T-helper 2 cell treated with Interferon-gamma antibody and Interleukin-4, amounts not matched to agents 100 ng/mL and 5 ng/mL, for 36 hours (primary cell): ENCODE measurements around the gene SLC43A2. TPM values are rescaled to one million over a fixed set of nuclear protein-coding genes. Genes with fewer than 3 reads are reported as not detected.

Source experiments
- intact Hi-C: fragments of 100-400 bp; cut with micrococcal nuclease; formaldehyde crosslinking; loops from one replicate; pipeline ENCODE4 v1.15.1; 2023
- total RNA-seq: library from RNA; stranded (reverse); gene quantifications from 2 replicates; pipeline ENCODE4 v1.2.3, GENCODE V29; 2022

Gene SLC43A2
- total RNA-seq, 1 donor from 2014 or later: 0.41 TPM

DNA sequence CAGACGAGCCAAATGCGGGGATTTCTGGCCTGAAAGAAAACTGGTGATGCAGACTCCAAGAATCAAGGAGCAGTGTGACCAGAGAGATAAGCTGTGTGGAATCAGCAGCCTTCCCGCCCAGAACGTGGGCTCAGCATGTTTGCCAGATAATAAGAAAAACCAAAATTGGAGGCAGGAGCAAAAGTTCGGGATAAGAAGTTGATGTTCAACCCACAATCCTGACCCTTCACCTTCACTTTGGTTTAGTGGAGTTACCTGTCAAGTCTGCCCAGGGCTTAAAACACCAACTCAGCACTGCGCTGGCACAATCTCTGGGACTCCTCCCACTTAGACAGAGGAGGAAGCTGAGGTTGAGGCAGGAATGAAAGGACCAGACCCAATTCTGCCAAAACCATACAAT is 3.1 kb downstream of the SLC43A2 start:
- intact Hi-C loops: loop anchor here (10.0 kb wide), 1 partner anchor 351 kb away; the partner anchor contains the start of genes BHLHA9 and TRARG1

- intact Hi-C loops: loop anchor here (10.0 kb wide), 1 partner anchor 350 kb away; the partner anchor contains the start of genes BHLHA9 and TRARG1
Measured at GRCh38 chr17:1625053-1625452, 3.6 kb downstream of the SLC43A2 start.

GRCh38 chr17:1624650-1625049 is 4.0 kb downstream of the SLC43A2 start:
- intact Hi-C loops: loop anchor here (10.0 kb wide), 1 partner anchor 350 kb away; the partner anchor contains the start of genes BHLHA9 and TRARG1

GRCh38 chr17:1623057-1623630 is 5.5 kb downstream of the SLC43A2 start:
- intact Hi-C loops: loop anchor here (10.0 kb wide), 1 partner anchor 348 kb away; the partner anchor contains the start of genes BHLHA9 and TRARG1

- intact Hi-C loops: loop anchor here (10.0 kb wide), 1 partner anchor 347 kb away; the partner anchor contains the start of genes BHLHA9 and TRARG1
Measured at GRCh38 chr17:1621273-1621954, 7.2 kb downstream of the SLC43A2 start.

GRCh38 chr17:1620486-1620885 is 8.1 kb downstream of the SLC43A2 start:
- intact Hi-C loops: loop anchor here (10.0 kb wide), 1 partner anchor 346 kb away; the partner anchor contains the start of genes BHLHA9 and TRARG1

DNA sequence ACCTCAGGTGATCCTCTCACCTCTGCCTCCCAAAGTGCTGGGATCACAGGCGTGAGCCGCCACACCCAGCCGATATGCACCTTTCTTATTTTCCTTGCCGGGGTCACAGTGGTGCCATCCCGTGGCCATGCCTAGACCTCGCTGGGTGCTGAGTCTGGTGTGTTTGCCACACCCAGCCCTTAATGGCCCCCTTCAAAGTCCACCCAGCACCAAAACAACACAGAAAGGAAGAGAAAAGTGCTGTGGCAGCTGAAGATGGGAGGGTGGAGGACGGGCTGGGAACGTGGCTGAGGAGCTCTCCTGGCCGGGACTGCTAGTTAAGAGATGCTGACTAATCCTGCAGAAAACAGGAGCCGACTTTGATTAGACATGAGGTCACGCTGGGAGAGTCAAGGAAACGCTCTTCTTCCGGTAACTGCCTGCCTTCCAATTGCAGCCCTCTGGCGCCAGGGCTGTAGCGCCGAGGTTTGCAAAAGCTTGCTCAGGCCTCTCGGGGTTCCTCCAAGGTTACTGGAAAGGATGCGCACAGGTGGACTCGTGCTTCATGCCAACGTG is 10.9 kb downstream of the SLC43A2 start:
- intact Hi-C loops: no loop called here

DNA sequence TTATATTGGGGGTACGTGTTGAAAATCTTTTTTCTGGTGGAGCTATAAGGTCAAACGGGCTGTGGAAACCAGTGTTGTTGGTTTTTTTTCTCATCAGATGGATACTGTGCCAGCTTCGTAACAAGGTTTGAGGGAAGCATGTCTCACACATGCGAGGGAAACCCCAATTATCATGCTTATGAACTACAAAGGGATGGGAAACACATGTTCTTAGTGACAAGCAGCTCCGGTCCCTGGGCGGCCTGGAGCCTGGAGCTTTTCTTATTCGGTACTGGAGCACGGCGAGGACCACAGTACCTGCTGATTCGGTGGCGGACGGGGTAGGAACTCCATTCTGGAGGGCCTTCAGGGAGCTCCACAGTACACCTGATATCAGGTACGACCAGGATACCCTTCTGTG is 12.5 kb downstream of the SLC43A2 start:
- intact Hi-C loops: no loop called here

DNA sequence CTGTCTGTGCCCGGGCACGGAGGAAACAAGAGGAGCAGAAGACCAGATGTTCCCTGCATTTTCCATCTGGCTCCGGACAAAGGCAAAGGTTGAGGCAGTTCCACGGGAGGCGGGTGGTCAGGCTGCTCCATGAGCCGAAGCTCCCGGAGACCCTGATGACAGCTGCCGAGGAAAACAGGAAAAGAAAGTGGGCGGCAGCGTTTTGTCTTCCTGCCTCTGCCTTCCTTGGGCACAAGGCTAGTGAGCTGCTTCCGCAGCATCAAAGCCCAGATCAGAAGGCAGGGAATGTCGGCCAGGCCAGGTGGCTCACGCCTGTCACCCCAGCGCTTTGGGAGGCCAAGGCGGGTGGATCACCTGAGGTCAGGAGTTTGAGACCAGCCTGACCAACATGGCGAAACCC is 16.2 kb downstream of the SLC43A2 start:
- intact Hi-C loops: no loop called here

GRCh38 chr17:1611715-1612114 is 16.9 kb downstream of the SLC43A2 start:
- intact Hi-C loops: no loop called here

DNA sequence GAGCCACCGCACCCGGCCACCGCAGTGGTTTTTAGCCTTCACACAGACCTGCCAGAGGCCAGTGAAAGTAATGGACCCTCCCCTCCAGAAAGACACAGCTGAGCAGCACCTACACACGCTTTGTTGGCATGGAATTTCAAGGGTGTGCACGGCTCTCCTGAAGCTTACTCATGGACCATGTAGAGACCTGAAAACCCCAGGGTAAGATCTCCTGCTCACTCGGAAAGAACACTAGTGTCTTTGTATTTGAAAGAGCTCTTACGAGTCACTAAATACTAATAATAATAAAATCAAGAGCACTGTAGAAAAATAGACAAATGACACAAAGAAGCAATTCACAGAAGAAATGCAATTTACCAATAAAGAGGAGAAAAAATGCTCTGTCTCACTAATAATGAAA is 20.0 kb downstream of the SLC43A2 start:
- intact Hi-C loops: no loop called here

GRCh38 chr17:1607971-1608320 is 20.7 kb downstream of the SLC43A2 start:
- intact Hi-C loops: no loop called here

DNA sequence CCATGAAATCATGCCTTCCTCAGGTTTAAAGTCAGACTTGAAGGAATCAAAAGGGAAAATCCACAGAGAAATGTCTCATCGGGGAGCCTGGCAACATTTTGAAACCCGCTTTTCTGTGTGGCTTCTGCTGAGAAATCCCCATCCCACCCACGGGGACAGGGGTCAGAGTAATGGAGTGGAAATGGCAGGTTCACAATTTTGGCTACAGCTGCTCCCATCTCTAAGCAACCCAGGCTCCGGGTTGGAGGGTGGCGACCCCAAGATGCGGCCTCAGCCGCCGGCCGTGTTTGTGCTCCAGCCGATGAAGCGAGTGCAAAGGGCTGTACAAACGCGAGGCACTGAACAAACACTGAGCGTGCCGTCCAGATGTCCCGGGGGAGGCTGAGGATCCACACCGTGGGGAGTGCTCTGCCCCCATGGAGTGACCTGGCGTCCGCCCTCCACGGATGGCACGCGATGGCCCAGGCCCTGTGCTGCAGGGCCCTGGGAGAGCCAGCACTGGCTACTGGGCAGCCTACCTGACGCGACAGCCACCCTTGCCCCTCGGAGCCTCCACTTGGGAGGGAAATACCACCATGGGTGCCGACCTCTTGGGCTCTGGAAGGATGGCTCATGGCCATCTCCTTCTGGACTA is 22.2 kb downstream of the SLC43A2 start:
- intact Hi-C loops: no loop called here

DNA sequence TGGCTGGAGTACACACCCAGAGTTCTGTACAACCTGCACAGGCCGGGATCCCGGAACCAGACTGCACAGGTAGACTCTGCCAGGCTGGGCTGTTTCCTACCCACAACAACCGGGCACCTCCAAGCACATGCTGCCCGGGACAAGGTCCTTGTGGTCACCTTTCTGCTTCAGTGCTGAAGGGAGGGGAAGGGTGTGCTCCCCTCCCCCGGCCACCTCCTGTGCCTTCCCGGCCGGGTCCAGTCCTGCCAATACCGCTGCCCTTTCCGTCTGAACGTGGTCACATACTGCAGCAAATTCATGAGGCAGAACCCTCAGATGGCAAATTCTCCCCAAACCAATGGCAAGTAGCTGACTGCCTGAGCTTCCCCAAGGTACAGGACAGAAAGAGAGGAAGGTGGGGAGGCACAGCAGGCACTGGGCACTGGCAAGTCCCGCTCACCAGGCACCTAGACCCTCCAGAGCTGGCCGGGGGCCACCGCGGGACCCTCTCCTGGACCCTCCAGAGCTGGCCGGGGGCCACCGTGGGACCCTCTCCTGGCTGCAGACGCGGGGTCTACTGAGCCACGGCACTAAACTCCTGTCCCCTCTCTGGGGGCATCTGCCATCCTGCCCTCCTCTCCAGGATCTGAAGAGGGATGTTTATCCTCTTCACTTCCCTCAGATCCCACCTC is 22.8 kb downstream of the SLC43A2 start:
- intact Hi-C loops: no loop called here

DNA sequence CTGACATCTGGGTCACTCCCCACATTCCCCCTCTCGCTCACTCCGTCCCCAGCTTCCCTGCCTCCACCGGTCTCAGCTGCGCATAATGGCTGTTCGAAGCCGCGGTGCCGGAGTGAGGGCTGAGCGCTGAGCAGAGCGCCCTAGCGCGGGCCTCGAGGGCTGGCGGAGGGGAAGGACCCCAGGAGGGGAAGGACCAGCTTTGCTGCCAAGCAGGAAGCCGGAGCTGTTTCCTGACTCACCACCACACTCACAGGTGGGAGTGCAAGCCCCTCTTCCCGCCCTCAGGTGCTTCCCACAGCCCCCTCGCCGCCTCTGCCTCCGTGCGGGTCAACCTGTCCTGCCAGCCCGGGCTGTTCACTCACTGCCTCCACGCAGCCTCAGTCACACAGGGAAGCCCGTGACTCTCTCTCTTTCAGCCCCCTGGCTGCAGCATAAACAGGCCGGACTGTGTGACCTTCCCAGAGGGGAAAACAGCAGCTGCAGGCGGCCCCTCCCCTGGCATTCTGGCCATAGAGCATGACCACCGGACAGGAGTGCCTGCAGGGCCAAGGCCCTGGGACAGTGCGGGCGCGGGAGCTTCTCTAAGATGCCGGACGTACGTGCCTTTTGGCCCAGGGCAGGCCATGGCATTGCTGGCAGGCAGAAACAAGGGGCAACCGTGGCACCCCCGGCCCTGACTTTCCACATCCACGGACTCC is 23.7 kb downstream of the SLC43A2 start:
- intact Hi-C loops: no loop called here

GRCh38 chr17:1601571-1601970 is 27.1 kb downstream of the SLC43A2 start:
- intact Hi-C loops: no loop called here

DNA sequence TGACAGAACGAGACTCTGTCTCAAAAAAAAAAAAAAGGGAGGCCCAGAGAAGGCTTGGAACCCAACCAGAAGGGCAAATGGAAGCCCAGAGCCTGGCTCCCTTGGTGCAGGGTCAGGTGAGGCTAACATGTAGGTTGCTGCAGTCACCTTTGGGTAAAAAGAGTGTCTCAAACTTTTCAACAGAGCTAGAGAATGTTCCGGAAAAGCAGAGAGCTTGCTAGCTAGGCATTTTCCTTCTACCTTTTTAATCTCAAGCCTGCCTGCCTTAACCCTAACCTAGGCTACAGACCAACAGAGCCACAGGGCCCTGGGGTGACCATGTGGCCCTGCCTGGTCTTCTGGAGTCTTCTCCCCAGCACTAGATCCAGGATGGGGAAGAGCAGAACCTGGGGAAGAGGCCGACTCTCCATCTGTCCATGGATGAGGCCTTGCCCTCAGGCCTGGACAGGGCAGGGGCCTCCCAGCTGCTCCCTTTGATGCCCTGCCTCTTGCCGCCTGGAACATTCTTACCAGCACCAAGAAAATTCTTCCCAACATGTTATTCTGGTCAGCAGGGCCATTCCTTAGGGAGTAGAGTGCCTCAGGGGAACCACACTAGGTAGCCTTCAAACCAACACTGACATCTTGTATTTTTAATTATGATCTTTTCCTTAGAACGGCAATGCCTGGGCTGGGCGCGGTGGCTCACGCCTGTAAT is 30.1 kb downstream of the SLC43A2 start:
- intact Hi-C loops: no loop called here

DNA sequence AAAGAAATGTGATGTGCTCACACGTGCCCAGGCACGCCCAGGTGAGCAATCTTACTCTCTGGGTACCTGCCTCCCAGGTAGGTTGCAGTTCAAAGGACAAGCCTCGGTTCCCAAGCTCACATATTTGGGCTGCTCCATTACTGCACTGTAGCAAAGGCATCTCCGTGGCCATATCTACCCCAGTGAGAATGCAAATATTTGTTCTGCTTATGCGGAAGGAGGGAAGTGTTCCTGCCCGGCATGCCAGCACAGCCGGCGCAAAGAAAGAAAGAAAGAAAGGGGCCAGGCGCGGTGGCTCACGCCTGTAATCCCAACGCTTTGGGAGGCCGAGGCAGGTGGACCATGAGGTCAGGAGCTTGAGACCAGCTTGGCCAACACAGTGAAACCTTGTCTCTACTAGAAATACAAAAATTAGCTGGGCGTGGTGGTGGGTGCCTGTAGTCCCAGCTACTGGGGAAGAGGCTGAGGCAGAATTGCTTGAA is 30.7 kb downstream of the SLC43A2 start:
- intact Hi-C loops: no loop called here

DNA sequence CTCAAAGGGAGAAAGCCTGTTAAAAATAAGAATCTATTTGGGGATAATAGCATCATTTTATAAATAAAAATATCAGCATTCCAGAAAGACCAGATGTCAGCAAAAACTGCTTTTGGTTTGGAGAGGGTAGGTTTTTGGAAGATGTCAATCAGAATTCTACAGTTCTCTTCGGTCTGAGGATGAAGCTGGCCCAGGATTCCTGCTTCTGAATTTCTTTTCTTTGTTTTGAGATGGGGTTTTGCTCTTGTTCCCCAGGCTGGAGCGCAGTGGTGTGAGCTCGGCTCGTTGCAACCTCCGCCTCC is 35.1 kb downstream of the SLC43A2 start:
- intact Hi-C loops: no loop called here
